GM19452 (cell line): ENCODE data around the gene TMEM129.

Source experiments
- ATAC-seq: cut with Tn5 transposase; IDR thresholded peaks from one replicate; pipeline ENCODE4 v1.9.1; 2021; ENCODE audit not compliant: unreplicated experiment

The TMEM129 gene

DNA sequence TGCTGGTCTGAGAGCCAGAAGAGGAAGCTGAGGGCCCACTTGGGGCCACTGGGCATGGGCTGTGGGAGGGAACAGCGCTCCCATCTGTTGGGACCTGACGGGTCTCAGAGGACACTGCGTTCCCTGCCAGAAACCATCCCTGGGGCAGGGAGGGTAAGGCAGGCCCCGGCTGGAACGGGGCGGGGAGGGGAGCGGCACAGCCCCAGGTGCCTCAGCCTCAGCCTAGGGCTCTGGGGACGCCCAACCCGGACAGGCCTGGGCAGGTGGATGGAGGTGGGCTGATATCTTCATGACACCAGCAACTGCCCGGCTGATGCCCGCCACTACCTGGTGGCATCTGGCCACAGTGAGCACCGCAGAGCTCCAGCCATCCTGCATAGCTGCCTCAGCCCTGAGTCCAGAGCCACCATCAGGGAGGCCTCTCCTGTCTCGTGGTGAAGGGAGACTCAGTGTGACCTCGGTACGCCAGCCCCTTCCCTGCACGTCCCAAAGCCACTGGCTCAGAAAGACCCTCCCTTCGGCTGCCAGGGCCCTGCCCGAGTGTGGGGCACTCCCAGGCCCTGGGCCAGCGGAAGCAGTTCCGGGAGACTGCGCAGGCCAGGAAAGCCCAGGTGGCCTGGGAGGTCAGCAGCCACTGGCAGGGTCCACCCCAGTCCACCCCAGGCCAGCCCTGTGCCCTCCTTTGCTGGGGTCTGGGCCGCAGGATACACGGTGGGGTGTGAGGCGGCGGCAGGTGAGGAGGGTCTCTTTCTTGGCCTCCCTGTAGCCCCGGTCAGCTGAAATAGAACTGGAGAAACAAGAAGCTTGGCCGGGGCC, 37.4 kb upstream of the TMEM129 start:
- ATAC-seq = no peak

DNA sequence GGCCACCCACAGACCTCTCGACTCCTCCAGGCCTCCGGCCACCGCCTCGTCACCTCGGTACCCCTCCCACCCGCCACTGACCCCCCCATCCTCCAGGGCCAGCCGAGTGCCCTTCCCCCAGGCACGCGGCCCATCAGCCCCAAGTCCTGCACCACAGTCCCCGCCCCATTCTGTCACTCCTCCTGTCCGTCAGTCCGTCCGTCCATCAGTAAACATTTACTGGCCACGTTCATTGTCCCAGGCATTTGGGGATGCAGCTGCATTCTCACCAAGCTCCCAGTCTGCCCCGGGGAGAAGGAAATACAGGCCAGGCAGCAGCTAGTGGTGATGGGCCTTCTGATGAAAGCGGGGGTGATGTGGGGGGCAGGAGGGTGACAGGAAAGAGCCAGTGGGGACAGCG, 36.7 kb upstream of the TMEM129 start:
- ATAC-seq = no peak

DNA sequence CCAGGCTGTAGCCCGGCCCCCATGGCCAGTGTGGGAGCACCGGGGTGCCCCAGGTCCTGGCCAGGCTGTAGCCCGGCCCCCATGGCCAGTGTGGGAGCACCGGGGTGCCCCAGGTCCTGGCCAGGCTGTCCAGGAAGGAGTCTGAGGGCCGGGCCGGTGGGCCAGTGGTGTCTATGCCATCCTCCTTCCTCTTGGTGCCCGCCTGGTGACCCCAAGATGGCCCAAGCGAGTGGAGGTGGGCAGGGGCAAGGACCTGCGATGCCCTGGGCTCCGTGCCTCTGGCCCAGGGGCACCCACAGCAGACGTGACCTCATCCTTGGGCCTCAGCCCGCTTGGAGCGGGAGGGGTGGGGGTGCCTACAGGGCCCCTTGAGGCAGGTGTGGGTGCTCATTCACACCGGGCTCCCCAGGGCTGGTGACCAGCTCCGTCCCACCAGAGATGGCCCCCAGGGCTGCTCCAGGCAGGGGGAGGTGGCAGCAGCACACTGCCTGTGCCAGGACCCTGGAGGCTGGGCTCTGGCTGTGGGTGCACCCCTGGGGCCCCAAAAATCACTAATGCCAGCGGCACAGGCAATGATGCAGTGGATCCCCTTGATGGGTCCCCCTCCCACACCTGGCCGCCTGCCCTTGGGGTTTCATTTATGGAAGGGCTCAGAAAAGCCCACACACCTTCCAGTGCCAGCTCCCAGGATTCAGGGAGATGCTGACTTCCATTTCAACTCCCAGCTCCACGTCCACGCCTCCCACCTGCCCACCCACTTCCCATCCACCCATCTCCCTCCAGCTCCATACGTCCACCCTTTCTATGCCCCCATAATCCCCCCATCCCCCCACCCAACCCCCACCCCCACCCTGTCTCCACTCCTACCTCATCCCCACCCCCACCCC, 36.0 kb upstream of the TMEM129 start:
- ATAC-seq = no peak

DNA sequence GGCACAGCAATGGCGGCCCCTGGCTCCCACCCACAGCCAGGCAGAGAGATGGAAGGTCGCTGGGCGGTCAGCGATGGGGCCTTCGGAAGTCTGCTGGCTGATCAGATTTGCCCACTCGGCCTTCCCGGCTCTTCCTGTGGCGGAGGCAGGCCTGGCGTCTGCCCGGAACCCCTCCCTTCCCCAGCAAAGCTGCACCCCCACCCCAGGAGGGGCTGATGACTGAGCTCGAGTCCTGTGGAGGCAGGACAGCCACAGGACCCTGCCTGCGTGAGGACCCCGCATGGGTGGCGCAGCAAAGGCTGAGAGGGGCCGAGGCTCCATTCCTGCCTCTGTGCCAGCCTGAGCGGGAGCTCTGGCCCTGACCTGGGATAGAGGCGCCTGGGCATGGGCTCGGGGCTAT, 35.0 kb upstream of the TMEM129 start:
- ATAC-seq = no peak

DNA sequence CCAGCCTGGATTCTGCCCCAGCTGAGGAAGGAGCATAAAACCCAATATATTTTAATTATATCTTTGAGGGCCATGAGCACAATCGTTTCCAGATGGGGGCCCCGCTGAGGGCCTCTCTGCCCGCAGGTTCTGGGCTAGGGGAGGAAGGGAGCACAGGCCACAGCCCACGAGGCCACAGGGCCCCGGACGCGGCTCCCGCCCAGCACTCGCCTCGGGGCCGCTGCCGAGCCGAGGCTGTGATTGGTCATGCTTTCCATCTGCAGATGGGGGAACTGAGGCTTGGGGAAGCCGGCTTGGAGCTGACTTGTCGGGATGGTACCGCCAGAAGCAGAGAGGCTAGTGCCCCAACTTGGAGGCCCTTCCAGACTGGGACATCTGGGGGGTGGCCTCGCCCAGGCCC, 34.2 kb upstream of the TMEM129 start:
- ATAC-seq = no peak

DNA sequence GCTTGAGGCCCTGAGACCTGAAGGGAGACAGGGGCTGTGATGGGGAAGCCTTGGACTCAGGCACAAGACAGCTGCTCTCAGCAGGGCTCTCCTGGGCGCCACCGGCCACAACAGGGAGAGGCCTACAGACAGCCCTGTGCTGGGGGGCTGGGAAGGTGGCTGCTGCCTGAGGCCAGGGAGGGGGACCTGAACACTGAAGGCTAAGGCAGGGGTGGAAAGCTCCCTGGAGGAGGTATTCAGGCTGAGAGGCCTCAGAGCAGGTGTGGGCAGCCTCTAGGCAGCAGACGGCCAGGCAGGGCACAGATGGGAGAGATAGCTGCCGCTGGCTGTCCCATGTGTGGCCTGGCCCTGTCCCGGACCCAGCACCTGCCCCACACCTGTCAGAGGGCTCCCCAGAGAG, 33.2 kb upstream of the TMEM129 start:
- no peak for ATAC-seq

DNA sequence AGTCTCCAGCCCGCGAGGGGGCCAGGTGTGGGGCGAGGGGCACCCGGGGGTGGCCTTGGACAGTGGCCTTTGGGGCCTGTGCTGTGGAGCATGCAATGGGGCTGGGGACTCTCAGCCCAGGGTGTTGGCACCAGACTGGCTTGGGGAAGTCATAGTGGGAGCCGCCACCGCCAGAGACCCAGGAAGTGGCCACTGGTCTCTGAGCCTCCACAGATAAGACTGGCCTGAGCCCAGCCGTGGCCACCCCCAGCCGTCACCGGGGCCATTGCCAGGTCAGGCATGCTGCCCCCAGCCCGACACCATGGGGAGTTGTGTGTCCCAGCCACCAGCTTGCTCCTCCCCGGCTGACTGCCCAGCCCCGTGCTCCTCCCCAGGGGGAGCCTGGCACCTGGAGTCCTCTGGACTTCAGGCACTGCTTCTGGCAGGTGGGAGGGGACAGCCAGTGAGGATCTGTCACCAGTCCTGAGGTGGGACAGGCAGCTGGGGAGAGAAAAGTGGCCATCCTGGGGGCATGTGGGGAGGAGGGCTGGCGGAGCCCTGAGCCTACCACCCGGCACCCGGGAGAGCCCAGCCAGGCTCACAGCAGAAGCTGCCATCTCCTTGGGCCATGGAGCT, 32.7 kb upstream of the TMEM129 start:
- no peak for ATAC-seq

DNA sequence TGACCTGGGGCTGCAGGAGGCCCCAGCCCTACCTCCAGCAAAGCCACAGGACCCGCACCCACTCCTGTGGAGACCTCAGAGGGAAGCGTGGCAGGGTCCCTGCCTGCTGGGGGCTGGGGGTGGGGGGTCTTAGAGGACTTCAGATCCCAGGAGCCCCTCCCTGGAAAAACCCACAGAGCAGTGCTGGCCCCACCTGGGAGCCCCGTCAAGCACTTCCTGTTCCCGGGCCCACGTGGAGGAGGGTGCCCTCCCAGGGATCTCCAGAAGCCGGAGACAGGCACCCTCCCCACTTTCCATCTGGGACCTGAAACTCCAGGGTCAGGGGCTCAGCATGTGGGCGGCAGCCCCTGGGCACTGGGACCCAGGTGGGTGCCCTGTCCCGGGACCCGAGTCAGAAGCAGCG, 32.2 kb upstream of the TMEM129 start:
- ATAC-seq = no peak

DNA sequence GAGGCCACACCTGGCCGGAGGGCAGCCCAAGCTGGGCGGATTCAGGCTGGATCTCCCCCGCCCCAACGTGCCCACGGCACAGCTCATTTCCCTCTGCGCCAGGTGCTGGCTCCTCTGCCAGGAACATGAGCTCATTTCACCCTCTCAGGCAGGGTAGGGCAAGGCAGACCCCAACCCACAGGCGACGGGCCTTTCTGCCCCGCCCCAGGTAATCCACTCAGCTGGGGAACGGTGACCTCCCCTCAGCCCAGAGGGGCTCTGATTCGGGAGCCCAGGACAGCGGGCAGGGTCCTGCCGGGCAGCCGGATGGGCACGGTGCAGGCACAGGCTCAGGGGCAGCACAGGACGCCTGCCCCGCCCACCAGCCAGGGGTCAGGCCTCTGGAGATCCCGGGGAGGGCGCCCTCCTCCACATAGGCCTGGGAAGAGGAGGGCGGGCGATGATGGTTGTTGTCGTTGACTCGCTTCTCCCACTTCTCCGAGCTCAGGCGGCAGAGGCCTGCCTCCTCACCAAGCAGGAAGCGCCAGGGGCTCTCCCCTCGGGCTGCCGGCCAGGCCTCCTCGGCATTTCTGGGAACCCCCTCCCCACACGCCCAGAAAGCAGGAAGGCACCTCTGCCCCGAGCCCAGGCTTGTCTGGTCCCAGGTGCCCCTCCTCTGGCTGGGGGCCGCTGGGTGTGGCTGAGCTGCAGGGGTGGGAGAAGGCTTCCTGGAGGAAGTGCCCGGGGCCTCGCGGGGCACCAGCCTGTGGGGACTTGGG, 31.3 kb upstream of the TMEM129 start:
- ATAC-seq = no peak

DNA sequence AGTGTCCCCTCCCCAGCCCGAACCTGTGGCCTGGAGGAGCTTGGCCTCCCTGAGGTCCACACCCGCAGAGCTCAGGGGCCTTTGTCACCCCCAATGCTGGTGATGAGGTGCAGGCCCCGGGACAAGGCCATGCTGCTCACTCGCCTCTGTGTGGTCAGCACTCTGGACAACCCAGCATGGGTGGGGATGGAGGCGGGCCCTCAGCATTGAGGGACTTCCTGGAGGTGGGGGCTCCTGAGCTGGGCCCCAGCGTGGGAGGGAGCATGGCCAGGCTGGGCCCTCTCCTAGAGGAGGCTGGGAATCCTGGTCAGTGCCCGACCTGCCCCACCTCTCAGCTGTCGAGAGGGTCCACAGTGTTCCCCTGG, 30.8 kb upstream of the TMEM129 start:
- ATAC-seq = no peak

DNA sequence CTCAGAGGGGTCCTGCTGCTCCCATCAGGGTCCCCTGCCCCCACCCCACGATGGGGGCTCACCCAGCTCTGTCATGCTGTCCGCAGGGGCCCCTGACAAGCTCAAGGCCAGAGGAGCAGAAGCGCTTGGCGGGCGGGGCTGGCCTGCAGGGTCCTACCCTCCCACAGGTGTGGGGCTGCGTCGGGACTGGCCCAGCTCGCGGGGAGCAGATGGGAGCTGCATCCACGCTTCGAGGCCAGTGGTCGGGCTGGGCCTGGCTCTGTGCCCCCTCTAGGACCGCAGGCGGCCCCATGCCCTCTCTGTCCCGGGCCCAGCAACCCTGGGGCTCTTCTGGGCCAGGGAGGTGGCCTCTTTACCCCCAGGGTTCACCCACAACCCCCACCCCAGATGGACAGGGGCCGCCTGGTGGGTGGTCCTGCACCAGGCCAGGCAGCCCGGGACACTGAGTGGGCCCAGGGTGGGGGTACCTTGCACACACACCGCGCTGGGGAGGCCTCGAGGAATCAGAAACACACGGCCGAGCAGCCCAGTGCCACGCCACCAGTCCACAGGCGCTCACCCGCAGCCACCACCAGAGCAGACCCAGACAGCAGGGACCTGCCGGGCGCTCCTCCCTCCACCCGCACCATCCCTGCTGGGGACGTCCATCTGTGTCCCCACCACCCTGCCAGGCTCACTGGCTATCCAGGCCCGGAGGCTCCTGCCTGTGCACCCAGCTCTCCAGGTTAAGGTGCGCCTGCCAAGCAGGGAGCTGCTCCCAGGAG, 30.2 kb upstream of the TMEM129 start:
- ATAC-seq = no peak

DNA sequence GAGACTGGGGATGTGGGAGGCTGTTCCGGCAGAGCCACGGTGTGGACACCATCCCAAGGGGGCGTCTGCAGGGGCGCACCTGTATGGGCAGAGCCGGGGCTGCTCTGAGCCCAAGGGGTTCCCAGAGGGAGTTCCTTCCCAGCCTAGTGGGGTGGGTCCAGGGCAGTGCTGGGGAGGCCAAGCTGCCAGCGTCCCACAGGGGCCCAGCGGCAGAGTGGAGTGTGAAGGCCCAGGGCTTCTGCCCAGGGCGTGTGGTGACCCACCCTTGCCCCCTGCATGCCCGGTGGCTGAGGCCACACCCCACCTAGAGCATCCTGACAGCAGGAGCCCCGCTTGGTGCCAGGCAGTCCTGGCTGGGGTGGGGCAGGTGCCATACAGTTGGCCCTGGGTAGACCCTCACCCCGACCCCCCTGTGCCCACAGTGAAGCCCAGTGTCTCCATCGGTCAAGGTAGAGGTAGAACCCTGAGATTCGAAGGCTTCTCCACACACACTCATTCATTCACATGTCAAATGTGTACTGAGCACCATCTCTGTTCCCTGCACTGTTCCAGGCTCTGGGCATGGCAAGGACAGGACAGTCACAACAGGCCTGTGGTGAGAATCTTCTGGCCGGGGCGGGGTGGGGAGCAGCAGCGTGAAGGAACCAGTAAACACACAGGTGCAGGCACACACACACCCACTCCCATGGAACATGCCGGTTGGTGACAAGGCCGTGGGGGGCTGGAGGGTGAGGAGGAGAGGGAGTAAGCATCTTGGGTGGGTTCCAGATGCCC, 29.4 kb upstream of the TMEM129 start:
- ATAC-seq = no peak

DNA sequence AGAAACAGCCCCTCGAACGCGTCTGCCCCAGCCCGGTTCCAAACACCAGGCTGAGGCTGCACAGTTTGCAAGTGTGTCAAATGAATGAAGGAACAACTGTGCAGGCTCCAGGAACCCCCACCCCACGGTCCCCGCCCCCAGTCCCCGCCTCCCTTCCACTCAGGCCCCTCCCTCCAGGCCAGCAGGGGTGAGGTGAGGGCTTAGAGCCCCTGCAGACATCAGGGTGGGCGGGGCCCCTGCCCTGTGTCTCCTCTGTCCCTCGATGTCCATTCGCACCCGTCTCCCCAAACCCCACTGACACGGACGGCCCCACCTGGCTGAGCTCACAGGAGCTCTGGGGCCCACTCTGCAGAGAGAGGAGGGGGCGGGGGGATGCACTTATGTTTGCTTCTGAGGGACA, 28.7 kb upstream of the TMEM129 start:
- ATAC-seq = no peak

DNA sequence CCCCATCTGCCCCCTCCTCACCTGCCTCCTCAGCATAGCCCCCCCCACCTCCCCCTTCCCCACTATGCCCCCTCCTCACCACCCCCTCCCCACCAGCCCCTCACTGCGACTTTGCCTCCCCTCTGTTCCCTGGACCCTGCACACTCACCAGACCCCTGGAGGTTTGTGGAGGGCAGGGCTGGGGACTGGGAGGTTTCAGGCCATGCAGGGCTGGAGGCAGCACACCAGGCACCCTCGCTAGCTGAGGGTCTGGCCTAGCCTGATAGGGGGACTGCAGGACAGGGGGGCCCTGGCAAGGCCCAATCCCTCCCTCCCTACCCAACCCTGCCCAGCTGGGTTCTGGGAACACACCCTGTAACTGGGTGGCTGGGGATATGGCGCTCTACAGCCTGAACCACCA, 28.2 kb upstream of the TMEM129 start:
- no peak for ATAC-seq

DNA sequence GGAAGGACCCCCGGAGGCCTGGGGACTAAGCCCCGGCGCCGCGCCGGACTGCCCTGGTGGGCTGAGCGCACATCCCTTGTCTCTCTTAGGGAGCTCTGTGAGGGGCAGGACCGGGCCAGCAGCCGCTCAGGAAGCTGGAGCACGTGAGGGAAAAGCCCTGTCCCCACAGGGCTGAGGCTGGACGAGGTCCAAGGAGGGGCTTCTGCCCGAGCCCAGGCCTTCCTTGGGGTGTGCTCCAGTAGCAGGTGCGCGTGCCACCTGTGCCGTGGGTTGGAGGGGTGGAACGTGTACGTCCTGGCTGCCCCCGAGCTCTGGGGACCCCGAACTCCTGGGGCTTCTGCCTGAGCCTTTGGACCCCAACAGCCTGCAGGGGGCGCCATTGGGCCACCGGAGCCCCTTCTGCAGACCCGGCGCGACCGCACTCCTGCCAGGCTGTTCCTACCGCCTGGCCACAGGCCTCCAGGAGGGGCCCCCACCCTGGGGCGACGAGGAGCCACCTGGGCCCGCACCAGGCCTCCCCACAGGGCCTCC, 27.4 kb upstream of the TMEM129 start:
- no peak for ATAC-seq

DNA sequence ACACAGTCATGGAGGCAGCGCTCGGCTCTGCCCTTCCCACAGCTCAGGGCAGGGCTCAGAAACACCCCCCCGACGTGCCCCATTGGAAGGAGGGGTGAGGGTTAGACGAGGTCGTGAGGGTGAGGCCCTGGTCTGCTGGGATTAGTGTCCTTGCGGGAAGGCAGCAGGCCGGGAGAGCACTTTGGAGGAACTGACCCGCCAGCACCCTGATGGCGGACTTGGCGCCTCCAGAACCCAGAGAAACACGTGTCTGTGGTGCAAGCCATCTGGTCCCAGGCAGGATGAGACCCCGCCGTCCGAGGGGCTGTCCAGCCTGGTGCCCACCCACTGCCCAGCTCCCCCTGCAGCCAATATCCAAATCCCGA, 26.5 kb upstream of the TMEM129 start:
- ATAC-seq = no peak

DNA sequence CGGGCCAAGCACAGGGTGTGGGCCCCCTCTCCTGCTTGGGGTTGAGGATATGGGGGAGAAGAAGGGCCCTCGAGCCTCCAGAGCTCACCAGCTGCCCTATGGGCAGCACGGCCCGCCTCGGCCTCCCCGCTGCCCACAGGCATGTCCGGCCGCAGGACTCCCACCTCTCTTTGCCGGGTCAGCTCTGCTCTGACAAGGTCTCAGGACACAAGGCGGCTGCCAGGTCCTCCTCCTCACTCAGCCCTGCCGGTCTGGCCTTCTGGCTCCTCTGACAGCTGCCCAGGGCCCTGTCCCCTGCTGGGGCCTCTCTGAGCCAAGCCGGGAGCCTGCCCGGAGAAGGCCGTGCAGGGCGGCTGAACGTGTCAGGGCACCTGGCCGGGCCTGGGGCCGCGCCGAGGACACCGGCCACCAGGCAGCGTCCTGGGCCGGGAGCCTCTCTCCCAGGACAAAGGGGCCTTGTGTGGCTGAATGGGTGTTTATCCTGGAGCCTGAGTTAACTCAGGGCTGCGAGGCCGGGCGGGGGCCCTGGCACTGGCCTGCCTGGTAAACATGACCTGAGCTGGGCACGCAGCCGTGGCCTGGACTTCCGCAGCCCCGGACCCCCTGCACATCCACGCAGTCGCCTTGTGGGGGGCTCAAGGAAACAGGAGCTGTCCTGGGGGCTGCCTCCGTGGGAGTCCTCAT, 25.9 kb upstream of the TMEM129 start:
- ATAC-seq = no peak

DNA sequence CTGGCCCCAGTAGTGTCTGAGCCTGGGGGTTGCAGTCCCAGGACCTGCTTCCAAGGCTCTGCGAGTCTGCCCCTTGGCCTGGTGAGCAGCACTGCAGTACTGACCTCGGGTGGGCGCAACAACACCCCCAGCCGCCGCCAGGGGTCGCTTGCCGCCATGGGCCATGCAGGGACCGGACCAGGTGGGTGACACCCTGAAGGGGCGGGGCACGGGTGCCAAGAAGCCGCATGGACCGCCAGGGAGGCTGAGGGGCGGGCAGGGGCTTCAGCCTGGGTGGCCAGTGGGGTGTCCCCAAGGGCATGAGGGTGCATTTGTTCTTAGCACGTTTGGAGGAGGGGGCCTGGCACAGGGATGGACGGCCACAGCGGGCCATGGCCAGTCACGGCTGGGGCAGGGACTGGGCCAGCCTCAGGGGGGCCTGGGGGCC, 25.2 kb upstream of the TMEM129 start:
- no peak for ATAC-seq

DNA sequence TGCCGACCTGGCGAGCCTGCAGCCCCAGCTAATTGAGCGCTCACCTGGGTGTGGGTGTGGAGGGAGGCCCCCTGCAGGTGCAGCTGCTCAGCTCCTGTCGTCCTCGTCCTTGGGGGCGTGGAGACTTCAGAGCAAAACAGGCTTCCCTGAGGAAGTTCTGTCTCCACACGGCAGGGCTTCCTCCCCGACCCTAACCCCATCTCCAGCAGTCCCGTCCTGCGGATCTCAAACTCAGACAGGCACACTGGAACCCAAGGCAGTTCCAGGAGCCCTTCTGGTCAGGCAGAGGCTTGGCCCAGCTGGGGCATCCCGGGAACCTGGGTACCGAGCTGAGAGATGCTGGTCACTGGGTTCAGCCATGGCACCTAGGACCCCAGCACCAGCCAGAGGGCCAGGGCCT, 24.6 kb upstream of the TMEM129 start:
- ATAC-seq = no peak
